ENCODE data around the gene TTR.

TTR gene

GRCh38 chr18:31607384-31607783 lies 15.7 kb downstream of the TTR start:
- no peak overlapping the region for H3K4ac ChIP-seq (ENCODE audit: low read depth, low read length)
- no peak overlapping the region for H3K14ac ChIP-seq (ENCODE audit: low read length)
- no peak overlapping the region for H2BK12ac ChIP-seq (ENCODE audit: low read length)
- no CpG with 5 or more reads among the region's 5 CpGs for WGBS (ENCODE audit: extremely low coverage, insufficient coverage, insufficient read length)
- no peaks in the 10 kb centered on the region for H3K9me3 ChIP-seq (ENCODE audit: insufficient read depth, low read depth, low read length)
- no peak overlapping the region for H4K8ac ChIP-seq (ENCODE audit: low read depth, low read length)
- H3K27me3 ChIP-seq (ENCODE audit: insufficient read depth, low read length) = no peaks in the 10 kb centered on the region
- no peak overlapping the region for H2BK120ac ChIP-seq (ENCODE audit: insufficient read depth, low read length, poor library complexity)
- H3K4me3 ChIP-seq (ENCODE audit: low read depth, low read length) = no peak overlapping the region
- no peak overlapping the region for H2AFZ ChIP-seq (ENCODE audit: insufficient read depth, low read length, poor library complexity)
- no peak for DNase-seq
- H2AK5ac ChIP-seq (ENCODE audit: low read length) = no peak overlapping the region
- no peak overlapping the region for H3K4me2 ChIP-seq (ENCODE audit: low read length)
- H3K18ac ChIP-seq (ENCODE audit: low read length) = no peak overlapping the region
- no peak overlapping the region for H4K91ac ChIP-seq (ENCODE audit: low read depth, low read length)
- no peaks in the 10 kb centered on the region for H3K36me3 ChIP-seq (ENCODE audit: control insufficient read depth in 1 of 2, insufficient read depth in 2 of 2, low read length in 2 of 2)
- no peaks in the 10 kb centered on the region for H3K4me1 ChIP-seq (ENCODE audit: control insufficient read depth in 1 of 2, insufficient read depth in 2 of 2, low read length in 2 of 2)
- no peak overlapping the region for H3K27ac ChIP-seq (ENCODE audit: low read depth, low read length)
- no peak overlapping the region for H4K12ac ChIP-seq (ENCODE audit: low read depth, low read length)
- H3K9ac ChIP-seq (ENCODE audit: low read length) = no peak overlapping the region
- H3K79me2 ChIP-seq (ENCODE audit: control insufficient read depth, insufficient read depth, low read length, poor library complexity) = no peaks in the 10 kb centered on the region
- H2BK5ac ChIP-seq (ENCODE audit: low read depth, low read length, poor library complexity) = no peak overlapping the region
- no peaks in the 10 kb centered on the region for H3K79me1 ChIP-seq (ENCODE audit: low read length)
- H3K23ac ChIP-seq (ENCODE audit: low read length) = no peak overlapping the region

DNA sequence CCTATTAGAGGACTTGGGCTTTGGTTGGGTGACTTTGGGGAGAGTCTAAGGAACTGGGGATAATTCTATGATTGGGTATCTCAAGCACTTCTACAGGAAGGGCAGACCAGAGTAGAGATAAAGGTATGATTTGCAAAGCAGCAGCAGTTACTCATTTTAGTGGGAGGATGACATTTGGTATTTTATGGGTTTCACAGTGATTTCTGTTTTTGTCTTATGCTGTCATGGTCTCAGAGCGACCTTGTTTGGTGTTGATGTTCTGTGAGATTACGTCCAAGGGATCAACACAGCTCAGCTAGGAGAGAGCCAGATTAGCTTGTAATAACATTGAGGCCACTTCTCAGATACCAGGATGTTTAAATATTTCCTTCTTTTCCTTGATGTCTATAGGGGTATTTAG lies 18.2 kb downstream of the TTR start:
- no peak overlapping the region for H4K12ac ChIP-seq (ENCODE audit: low read depth, low read length)

DNA sequence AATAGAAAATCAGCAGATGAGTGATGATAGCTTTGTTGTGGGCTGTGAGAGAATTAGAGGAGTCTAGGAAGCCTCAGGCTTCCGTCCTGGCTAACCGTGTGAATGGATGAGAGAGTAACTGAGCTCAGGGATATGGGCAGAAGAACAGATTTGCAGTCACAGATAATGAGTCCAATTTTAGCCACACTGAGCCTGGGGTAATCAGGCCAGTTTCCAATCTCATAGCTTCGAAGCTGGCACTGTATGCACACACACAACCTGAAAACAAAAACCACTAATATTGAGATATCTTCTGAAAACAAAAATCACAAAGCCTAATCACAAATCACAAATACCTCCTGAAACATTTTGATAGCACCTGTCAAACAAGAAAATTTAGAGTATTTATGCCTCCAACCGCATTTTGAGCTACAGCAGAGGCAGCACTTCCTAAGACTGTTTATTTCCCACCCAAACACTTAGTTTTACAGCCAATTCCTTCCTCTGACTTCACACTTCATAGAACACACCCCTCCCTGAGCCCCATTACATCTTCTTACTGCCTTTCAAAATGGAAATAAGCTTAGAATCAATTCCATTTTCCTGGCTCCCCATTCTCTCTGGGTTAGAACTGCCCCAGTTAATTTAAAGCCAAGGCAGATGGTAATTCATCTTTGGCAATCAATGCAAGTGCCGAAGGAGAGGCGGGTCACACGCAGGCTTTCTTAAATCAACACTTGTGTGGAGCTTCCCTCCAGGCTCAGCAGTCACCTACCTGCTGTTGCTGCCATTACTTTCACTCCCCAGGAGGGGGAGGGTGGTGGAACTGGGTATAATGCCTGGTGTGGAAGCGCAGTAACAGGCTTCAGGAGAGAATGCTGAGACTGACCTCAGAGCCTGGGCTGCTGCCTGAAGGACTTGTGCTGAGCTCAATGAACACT lies 18.9 kb downstream of the TTR start:
- no peaks in the 10 kb centered on the region for H3K36me3 ChIP-seq (ENCODE audit: control insufficient read depth in 1 of 2, insufficient read depth in 2 of 2, low read length in 2 of 2)
- no peak overlapping the region for H3K27ac ChIP-seq (ENCODE audit: low read depth, low read length)
- H3K79me1 ChIP-seq (ENCODE audit: low read length) = no peaks in the 10 kb centered on the region
- H3K79me2 ChIP-seq (ENCODE audit: control insufficient read depth, insufficient read depth, low read length, poor library complexity) = no peaks in the 10 kb centered on the region
- WGBS (ENCODE audit: extremely low coverage, insufficient coverage, insufficient read length) = no CpG with 5 or more reads among the region's 8 CpGs
- H4K12ac ChIP-seq (ENCODE audit: low read depth, low read length) = no peak overlapping the region
- no peak overlapping the region for H2AFZ ChIP-seq (ENCODE audit: insufficient read depth, low read length, poor library complexity)
- no peak overlapping the region for H3K4me2 ChIP-seq (ENCODE audit: low read length)
- H2BK120ac ChIP-seq (ENCODE audit: insufficient read depth, low read length, poor library complexity) = no peak overlapping the region
- H3K9me3 ChIP-seq (ENCODE audit: insufficient read depth, low read depth, low read length) = no peaks in the 10 kb centered on the region
- no peak overlapping the region for H3K4me3 ChIP-seq (ENCODE audit: low read depth, low read length)
- no peak overlapping the region for H4K91ac ChIP-seq (ENCODE audit: low read depth, low read length)
- no peak overlapping the region for H3K18ac ChIP-seq (ENCODE audit: low read length)
- H3K23ac ChIP-seq (ENCODE audit: low read length) = no peak overlapping the region
- no peak overlapping the region for H2BK5ac ChIP-seq (ENCODE audit: low read depth, low read length, poor library complexity)
- H3K4ac ChIP-seq (ENCODE audit: low read depth, low read length) = no peak overlapping the region
- no peak overlapping the region for H4K8ac ChIP-seq (ENCODE audit: low read depth, low read length)
- peak in 1 of 2 donors; percentile 56 for DNase-seq
- H3K14ac ChIP-seq (ENCODE audit: low read length) = no peak overlapping the region
- H3K27me3 ChIP-seq (ENCODE audit: insufficient read depth, low read length) = no peaks in the 10 kb centered on the region
- H3K4me1 ChIP-seq (ENCODE audit: control insufficient read depth in 1 of 2, insufficient read depth in 2 of 2, low read length in 2 of 2) = no peaks in the 10 kb centered on the region
- H2AK5ac ChIP-seq (ENCODE audit: low read length) = no peak overlapping the region
- no peak overlapping the region for H2BK12ac ChIP-seq (ENCODE audit: low read length)
- no peak overlapping the region for H3K9ac ChIP-seq (ENCODE audit: low read length)

More for the DNA sequence above, 18.2 kb downstream of the TTR start:
- no peak overlapping the region for H3K18ac ChIP-seq (ENCODE audit: low read length)
- no peaks in the 10 kb centered on the region for H3K4me1 ChIP-seq (ENCODE audit: control insufficient read depth in 1 of 2, insufficient read depth in 2 of 2, low read length in 2 of 2)
- H3K23ac ChIP-seq (ENCODE audit: low read length) = no peak overlapping the region
- H2BK5ac ChIP-seq (ENCODE audit: low read depth, low read length, poor library complexity) = no peak overlapping the region
- H3K14ac ChIP-seq (ENCODE audit: low read length) = no peak overlapping the region
- H3K4me3 ChIP-seq (ENCODE audit: low read depth, low read length) = no peak overlapping the region
- no peaks in the 10 kb centered on the region for H3K27me3 ChIP-seq (ENCODE audit: insufficient read depth, low read length)
- no peaks in the 10 kb centered on the region for H3K79me1 ChIP-seq (ENCODE audit: low read length)
- H2BK120ac ChIP-seq (ENCODE audit: insufficient read depth, low read length, poor library complexity) = no peak overlapping the region
- H2AK5ac ChIP-seq (ENCODE audit: low read length) = no peak overlapping the region
- no peak overlapping the region for H2AFZ ChIP-seq (ENCODE audit: insufficient read depth, low read length, poor library complexity)
- H3K79me2 ChIP-seq (ENCODE audit: control insufficient read depth, insufficient read depth, low read length, poor library complexity) = no peaks in the 10 kb centered on the region
- DNase-seq = no peak
- no peak overlapping the region for H2BK12ac ChIP-seq (ENCODE audit: low read length)
- no peaks in the 10 kb centered on the region for H3K9me3 ChIP-seq (ENCODE audit: insufficient read depth, low read depth, low read length)
- no peak overlapping the region for H3K27ac ChIP-seq (ENCODE audit: low read depth, low read length)
- no peak overlapping the region for H4K8ac ChIP-seq (ENCODE audit: low read depth, low read length)
- H3K36me3 ChIP-seq (ENCODE audit: control insufficient read depth in 1 of 2, insufficient read depth in 2 of 2, low read length in 2 of 2) = no peaks in the 10 kb centered on the region
- H3K4me2 ChIP-seq (ENCODE audit: low read length) = no peak overlapping the region
- no peak overlapping the region for H3K4ac ChIP-seq (ENCODE audit: low read depth, low read length)
- H4K91ac ChIP-seq (ENCODE audit: low read depth, low read length) = no peak overlapping the region
- no CpG with 5 or more reads among the region's 2 CpGs for WGBS (ENCODE audit: extremely low coverage, insufficient coverage, insufficient read length)
- no peak overlapping the region for H3K9ac ChIP-seq (ENCODE audit: low read length)

- Histone ChIP-seq H3K4me3 (ENCODE audit: low read depth, low read length) (no peak overlapping the region), H3K23ac (ENCODE audit: low read length) (no peak overlapping the region), H3K79me1 (ENCODE audit: low read length) (no peaks in the 10 kb centered on the region), H3K27ac (ENCODE audit: low read depth, low read length) (no peak overlapping the region), H2AK5ac (ENCODE audit: low read length) (no peak overlapping the region), H3K14ac (ENCODE audit: low read length) (no peak overlapping the region), H2BK120ac (ENCODE audit: insufficient read depth, low read length, poor library complexity) (no peak overlapping the region), H2BK12ac (ENCODE audit: low read length) (no peak overlapping the region), H3K18ac (ENCODE audit: low read length) (no peak overlapping the region), H3K4ac (ENCODE audit: low read depth, low read length) (no peak overlapping the region), H2BK5ac (ENCODE audit: low read depth, low read length, poor library complexity) (no peak overlapping the region), H3K4me1 (ENCODE audit: control insufficient read depth in 1 of 2, insufficient read depth in 2 of 2, low read length in 2 of 2) (no peaks in the 10 kb centered on the region), H4K8ac (ENCODE audit: low read depth, low read length) (no peak overlapping the region), H3K27me3 (ENCODE audit: insufficient read depth, low read length) (no peaks in the 10 kb centered on the region), H3K4me2 (ENCODE audit: low read length) (no peak overlapping the region), H3K79me2 (ENCODE audit: control insufficient read depth, insufficient read depth, low read length, poor library complexity) (no peaks in the 10 kb centered on the region), H3K36me3 (ENCODE audit: control insufficient read depth in 1 of 2, insufficient read depth in 2 of 2, low read length in 2 of 2) (no peaks in the 10 kb centered on the region), H4K12ac (ENCODE audit: low read depth, low read length) (no peak overlapping the region), H4K91ac (ENCODE audit: low read depth, low read length) (no peak overlapping the region), H2AFZ (ENCODE audit: insufficient read depth, low read length, poor library complexity) (no peak overlapping the region), H3K9ac (ENCODE audit: low read length) (no peak overlapping the region), H3K9me3 (ENCODE audit: insufficient read depth, low read depth, low read length) (no peaks in the 10 kb centered on the region)
- no CpG with 5 or more reads among the region's 5 CpGs for WGBS (ENCODE audit: extremely low coverage, insufficient coverage, insufficient read length)
- DNase-seq = no peak
Observed at GRCh38 chr18:31611511-31611910, 19.8 kb downstream of the TTR start.
